AG09309 (cell line): ENCODE data around the gene PTPRT.

ENCODE experiments used
- DNase-seq: peaks from one replicate; pipeline ENCODE4 v3.0.0-alpha.2; 2010; ENCODE audit warnings: low read depth
- H3K4me3 ChIP-seq: 2 replicates; pipeline ENCODE4 v1.5.1; 2011; ENCODE audit warnings: mild to moderate bottlenecking, low read depth, low read length, moderate library complexity; ENCODE audit not compliant: control insufficient read depth
- TF ChIP-seq, protein P1 (sequence below): IDR thresholded peaks from 2 replicates; pipeline ENCODE4 v1.5.1; 2011; ENCODE audit warnings: mild to moderate bottlenecking, low read depth, low read length, inconsistent platforms; ENCODE audit not compliant: insufficient read depth, control insufficient read depth; ENCODE audit errors: missing control alignments

The PTPRT gene

DNA sequence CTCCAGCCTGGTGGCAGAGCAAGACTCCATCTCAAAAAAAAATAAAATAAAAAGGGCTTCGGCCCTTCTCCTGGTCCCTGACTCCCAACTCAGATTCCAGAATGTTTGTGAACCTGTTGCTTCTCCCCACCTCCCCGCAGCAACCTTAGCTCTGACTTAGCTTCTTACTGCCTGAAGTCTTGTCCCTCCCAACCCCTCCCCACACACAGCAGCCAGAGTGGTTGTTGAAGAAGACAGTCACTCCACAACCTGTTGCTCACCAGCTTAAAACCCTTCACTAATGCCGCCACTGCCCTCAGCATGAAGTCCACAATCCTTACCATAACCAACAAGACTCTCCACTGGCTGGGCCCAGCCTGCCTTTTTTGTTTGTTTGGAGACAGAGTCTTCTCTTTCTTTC is 6.5 kb upstream of the PTPRT start:
- no peak for DNase-seq
- TF ChIP-seq, protein P1, sequence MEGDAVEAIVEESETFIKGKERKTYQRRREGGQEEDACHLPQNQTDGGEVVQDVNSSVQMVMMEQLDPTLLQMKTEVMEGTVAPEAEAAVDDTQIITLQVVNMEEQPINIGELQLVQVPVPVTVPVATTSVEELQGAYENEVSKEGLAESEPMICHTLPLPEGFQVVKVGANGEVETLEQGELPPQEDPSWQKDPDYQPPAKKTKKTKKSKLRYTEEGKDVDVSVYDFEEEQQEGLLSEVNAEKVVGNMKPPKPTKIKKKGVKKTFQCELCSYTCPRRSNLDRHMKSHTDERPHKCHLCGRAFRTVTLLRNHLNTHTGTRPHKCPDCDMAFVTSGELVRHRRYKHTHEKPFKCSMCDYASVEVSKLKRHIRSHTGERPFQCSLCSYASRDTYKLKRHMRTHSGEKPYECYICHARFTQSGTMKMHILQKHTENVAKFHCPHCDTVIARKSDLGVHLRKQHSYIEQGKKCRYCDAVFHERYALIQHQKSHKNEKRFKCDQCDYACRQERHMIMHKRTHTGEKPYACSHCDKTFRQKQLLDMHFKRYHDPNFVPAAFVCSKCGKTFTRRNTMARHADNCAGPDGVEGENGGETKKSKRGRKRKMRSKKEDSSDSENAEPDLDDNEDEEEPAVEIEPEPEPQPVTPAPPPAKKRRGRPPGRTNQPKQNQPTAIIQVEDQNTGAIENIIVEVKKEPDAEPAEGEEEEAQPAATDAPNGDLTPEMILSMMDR = no peak
- no peak overlapping the region for H3K4me3 ChIP-seq

- H3K4me3 ChIP-seq = no peak overlapping the region
- TF ChIP-seq, protein P1 = no peak
- no peak for DNase-seq
These were observed 4.4 kb upstream of the PTPRT start for GRCh38 chr20:43194137-43194536.

DNA sequence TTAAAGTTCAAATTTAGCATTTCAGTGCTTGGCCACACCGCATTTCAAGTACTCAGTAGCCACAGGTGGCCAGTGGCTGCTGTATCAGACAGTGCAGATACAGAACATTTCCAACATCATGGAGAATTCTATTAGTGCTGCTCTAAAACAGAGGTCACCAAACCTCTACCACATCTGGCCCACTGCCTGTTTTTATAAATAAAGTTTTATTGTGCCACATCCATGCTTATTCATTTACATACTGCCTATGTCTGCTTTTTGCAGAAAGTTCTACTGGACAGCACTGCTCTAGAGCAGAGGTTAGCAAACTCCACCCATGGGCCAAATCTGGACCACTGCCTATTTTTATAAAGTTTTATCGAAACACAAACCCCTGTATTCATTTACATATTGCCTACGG is 3.7 kb upstream of the PTPRT start:
- TF ChIP-seq, protein P1 = no peak
- DNase-seq = no peak
- no peak overlapping the region for H3K4me3 ChIP-seq

GRCh38 chr20:43191946-43192863 is 2.5 kb upstream of the PTPRT start:
- TF ChIP-seq, protein P1 = peak; percentile 57
- DNase-seq = no peak
- H3K4me3 ChIP-seq = no peak overlapping the region

DNA sequence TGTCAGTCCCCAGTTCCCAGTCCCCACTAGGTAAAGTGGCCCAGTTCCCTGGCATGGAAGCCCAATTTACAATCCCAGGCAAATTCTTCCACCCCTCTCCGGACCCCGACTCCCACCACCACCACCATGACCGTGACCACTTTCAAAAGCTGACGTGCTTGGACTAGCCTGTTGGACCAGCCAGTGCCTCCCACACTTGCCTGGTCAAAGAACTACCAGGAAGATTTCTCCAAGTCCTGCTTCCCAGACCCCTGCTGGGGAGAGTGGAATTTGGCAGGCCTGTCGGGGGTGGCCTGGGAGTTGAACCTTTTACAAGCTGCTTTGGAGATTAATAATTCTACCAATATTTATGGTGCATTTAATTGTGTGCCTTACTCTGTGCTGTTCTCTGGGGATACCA is 1.4 kb upstream of the PTPRT start:
- H3K4me3 ChIP-seq = no peak overlapping the region
- TF ChIP-seq, protein P1 = no peak
- no peak for DNase-seq

DNA sequence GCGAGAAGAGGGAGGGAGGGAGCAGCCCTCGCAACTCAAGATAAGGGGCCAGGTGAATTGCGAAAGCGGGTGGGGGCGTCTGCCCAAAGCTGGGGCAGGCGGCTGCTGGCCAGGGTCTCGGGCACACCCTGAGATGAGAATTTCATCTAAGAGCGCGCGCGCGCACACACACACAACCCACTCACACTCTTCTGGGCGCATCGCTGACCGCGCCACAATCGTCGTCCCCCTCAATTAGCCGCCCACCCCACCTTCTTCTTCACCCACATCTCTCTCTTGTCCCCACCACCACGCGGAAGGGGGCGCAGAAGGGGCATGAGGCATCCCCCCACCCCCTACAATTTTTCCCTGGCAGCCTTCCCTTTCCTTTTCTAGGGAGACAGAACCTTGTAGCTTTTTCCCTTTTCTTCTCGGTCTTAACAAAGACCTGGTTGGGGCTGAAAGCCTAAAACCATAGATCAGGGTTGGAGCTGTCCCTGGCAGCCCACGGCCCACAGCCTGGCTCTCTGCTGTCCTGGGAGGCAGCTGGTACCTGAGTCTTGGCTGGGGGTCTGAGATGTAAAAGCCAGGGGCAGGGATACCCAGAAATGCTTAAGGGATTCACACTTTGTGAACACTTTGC is 737 bp upstream of the PTPRT start:
- H3K4me3 ChIP-seq = no peak overlapping the region
- TF ChIP-seq, protein P1 = no peak
- DNase-seq = no peak
